HG03442 (cell line): Measurements from ENCODE around the gene MACO1.
A peak's percentile ranks its signal among the peaks of the same experiment; 100 is the strongest.

Source experiments
- ATAC-seq: cut with Tn5 transposase; IDR thresholded peaks from one replicate; pipeline ENCODE4 v1.9.1; 2021; ENCODE audit warnings: mild to moderate bottlenecking, moderate library complexity; ENCODE audit not compliant: unreplicated experiment

The MACO1 gene

DNA sequence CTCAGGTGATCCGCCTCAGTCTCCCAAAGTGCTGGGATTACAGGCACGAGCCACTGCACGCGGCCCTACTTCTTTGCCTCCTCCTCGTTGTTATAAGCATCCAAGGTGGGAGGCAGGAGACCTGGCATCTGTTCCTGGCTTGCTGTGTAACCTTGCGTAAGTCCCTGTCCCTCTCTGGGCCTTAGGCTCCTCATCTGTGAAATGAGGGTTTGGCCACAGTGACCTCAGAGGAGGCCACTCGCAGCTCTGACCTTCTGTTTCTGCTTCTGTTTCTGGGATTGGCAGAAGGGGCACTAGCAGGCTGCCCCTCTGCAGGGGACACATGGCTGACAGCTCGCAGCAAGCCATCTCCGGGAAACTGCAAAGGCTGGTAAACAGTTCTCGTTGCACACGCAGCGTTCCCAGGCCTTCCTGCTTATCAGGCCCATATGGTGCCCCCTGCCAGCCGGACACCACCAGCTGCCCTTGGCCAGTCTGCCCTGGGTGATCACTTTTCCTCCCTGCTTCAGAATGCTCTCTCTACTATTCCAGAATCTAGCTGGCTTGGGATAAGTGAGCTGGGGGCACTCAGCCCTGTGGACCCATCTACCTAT lies 110.1 kb downstream of the MACO1 start:
- no peak for ATAC-seq

DNA sequence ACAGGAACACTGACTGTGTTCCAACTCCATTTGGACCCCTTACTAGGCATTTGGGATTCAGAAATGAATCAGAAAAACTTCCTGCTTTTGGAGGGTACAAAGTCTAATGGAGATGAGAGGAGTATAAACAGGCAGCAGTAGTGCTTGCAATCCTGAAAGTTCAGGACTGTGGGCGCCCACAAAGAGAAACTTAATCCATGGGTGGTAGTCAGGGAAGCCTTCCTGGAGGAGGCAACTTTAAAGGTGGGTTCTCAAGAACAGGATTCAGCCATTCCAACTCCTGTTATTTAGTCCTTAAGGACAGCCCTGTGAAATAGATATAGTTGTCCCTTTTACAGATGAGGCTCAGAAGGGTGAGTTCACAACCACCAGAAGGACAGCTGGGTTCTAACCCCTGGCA lies 110.7 kb downstream of the MACO1 start:
- ATAC-seq, result no peak

DNA sequence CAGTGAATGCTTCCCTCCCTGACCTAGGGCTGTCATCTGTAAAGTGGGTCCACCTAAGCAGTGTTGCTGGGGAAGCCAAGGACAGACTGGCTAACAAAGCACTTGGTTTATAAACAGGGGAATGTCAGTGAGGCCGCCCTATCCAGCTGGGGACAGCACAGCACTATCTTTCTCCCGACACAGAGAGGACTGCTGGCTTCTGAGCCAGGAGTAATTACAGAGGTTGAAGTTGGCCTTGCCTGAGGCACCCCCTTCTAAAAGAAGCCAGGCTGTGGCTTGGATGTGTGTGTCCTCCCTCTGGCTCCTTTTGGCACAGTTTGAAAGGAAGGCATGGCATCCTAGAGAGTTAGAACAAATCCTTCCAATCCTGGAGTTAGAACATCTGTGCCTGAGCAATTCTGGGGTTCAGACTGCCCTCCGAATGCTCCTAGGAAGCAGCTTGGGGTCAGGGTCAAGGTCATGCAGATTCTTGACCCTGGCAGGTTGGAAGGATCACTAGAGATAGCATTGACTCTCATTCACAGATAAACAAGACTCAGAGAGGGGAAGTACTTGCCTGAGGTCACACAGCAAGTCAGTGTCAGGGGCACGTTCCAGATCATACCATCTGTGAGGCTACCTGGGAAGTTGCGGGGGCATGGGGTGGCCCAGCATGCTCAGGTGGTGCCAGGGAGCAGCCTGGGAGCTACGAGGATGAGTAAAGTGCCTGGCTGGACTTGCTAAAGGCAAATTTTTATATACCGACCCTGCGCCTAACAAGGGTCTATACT lies 111.4 kb downstream of the MACO1 start:
- ATAC-seq, result no peak

DNA sequence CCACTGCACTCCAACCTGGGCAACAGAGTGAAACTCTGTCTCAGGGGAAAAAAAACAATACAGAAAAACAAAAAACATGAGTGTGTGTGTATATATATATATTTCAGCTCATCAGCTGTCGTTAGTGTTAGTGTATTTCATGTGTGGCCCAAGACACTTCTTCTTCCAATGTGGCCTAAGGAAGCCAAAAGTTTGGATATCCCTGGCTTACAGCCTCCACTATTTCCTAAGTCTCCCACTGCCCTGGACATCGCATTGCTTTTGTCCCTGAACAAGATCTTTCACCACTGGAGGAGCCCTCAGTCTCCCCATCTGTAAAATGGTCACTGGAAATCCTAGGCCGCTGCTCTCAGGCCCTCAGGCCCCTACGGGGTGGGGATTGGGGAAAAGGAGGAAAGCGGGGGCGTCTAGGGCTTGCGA lies 112.3 kb downstream of the MACO1 start:
- no peak for ATAC-seq

DNA sequence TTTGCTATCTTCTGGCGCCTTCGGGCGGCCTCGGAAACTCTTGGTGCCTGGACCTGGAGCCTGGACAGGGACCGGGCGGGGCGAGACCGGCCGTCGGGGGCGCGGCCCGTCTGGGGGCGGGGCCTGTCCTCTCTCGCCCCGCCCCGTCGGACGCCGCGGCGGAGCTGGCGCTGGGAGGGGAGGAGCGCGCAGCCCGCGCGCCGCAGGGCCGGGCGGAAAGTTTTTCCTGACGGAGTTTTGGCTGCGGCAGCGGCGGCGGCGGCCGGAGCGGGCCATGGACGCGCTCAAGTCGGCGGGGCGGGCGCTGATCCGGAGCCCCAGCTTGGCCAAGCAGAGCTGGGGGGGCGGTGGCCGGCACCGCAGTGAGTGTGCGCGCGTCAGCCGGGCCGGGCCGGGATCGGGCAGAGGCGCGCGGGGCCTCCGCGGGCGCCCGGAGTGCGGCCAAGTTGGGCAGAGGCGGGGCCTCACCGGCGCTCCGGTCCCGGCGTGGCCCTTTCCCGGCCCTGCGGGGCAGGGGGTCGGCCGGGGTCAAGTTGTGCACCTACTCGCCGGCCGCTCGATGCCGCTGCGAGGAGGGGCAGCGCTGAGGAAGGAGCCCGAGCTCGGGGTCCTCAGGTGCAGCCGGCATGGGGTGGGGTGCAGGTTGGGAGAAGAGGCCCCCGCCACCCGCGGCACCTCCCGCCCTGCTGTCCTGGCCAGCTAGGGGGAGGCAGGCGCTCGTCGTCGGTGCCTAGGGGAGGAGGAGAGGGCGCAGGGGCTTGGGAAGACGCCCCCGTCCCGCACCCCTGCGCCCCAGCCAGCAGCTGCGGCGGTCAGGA lies 112.9 kb downstream of the MACO1 start, which contains the start of gene LDLRAP1:
Gene LDLRAP1, plus strand, starts transcription at position 182 of the 818 bp plus-strand sequence. Its CDS starts 93 bp downstream, at position 275.
- peak; percentile 77 for ATAC-seq

- no peak for ATAC-seq
Measured at GRCh38 chr1:25544243-25544764, 113.6 kb downstream of the MACO1 start.

- no peak for ATAC-seq
Measured at GRCh38 chr1:25544819-25545218, 114.1 kb downstream of the MACO1 start.

DNA sequence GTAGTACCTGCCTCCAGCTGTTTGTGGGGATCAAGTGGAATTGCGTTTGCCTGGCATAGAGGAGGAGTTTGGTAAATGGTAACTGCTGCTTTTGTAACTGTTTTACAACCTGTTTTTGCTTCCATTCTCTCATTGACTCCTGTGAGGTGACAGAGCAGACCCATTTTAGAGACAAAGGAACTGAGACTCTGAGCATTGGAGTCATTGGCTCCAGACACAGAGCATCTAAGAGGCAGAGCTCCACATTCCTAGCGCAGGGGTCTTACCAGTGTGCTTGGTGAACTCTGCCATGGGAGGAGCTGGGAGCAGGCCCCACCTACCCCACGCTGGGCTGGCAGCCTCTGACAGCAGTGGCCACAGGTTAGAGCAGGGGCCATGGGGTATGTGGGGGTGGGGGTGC lies 115.1 kb downstream of the MACO1 start:
- no peak for ATAC-seq

DNA sequence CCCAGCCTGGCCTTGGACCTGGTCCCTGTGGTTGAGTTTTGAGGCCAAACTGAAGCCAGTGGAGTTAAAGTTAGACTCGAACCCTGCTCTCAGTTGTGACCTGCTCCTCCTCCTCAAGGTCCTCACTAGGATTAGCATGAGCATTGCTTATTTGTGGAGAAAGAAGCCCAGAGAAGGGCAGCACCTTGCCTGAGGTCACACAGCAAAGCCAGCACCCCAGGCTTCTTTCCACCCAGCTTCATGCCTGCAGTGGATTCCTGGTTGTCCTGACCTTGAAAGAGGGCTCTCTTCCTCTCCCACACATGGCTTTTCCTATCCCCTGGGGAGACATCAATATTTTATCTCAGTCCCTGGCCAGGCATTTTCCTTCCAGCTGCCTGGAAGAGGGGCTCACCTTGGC lies 115.5 kb downstream of the MACO1 start:
- ATAC-seq, result no peak

- no peak for ATAC-seq
Measured at GRCh38 chr1:25548601-25549000, 117.9 kb downstream of the MACO1 start.

- ATAC-seq, result peak; percentile 79
Measured at GRCh38 chr1:25549273-25550154, 118.8 kb downstream of the MACO1 start.
